Endothelial cell of umbilical vein (primary cell): Measurements from ENCODE around the gene GFRA3.

ENCODE experiments used
- EZH2 ChIP-seq: IDR thresholded peaks from 2 replicates; pipeline ENCODE4 v1.6.1; 2012; ENCODE audit warnings: borderline replicate concordance, low read depth, mild to moderate bottlenecking, moderate library complexity, low read length, inconsistent platforms; ENCODE audit not compliant: severe bottlenecking
- FOS ChIP-seq: IDR thresholded peaks from 2 replicates; pipeline ENCODE4 v1.6.1; 2011; ENCODE audit warnings: mild to moderate bottlenecking, low read length, moderate library complexity, borderline replicate concordance; ENCODE audit not compliant: insufficient read depth
- GATA2 ChIP-seq: IDR thresholded peaks from 2 replicates; pipeline ENCODE4 v1.7.0; 2011; ENCODE audit warnings: low read depth, mild to moderate bottlenecking, moderate library complexity, mixed read lengths, low read length; ENCODE audit not compliant: insufficient read length, insufficient read depth
- POLR2A ChIP-seq: IDR thresholded peaks from 2 replicates; pipeline ENCODE4 v1.6.1; 2012; ENCODE audit warnings: low read depth, mild to moderate bottlenecking, control low read depth, low read length
- POLR2AphosphoS5 ChIP-seq: IDR thresholded peaks from 2 replicates; pipeline ENCODE4 v1.6.1; 2012; ENCODE audit warnings: low read depth, mild to moderate bottlenecking, control low read depth, low read length, moderate library complexity; ENCODE audit not compliant: insufficient read depth
- TF ChIP-seq, protein P1 (sequence below), 2 donors: IDR thresholded peaks; 1 replicate in 1 of 2; 2 replicates in 1 of 2; pipeline ENCODE4 v1.5.1; 2011; ENCODE audit warnings: low read length in 2 of 2, mild to moderate bottlenecking in 2 of 2, moderate library complexity in 2 of 2, control low read depth in 1 of 2, inconsistent platforms in 1 of 2, low read depth in 1 of 2; ENCODE audit not compliant: insufficient read depth in 1 of 2; ENCODE audit errors: extremely low read depth in 1 of 2

DNA sequence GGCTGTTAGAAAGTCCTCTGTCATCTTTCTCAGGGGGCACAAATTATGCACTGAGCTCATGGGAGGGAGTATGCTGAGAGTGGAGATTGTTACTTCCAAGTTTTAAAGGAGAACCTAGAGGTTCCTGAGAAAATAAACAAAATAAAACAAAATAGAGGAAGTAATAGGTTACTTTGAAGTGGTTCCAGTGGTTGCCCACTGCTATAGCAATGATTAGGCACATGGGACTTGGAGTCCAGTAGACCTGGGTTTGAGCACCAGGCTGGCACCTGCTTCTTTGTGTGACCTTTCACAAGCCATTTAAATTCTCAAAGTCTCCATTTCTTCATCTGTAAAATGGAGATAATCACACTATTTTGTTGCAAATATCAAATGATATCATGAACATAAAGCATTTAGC is 47.5 kb downstream of the GFRA3 start:
- TF ChIP-seq, protein P1, sequence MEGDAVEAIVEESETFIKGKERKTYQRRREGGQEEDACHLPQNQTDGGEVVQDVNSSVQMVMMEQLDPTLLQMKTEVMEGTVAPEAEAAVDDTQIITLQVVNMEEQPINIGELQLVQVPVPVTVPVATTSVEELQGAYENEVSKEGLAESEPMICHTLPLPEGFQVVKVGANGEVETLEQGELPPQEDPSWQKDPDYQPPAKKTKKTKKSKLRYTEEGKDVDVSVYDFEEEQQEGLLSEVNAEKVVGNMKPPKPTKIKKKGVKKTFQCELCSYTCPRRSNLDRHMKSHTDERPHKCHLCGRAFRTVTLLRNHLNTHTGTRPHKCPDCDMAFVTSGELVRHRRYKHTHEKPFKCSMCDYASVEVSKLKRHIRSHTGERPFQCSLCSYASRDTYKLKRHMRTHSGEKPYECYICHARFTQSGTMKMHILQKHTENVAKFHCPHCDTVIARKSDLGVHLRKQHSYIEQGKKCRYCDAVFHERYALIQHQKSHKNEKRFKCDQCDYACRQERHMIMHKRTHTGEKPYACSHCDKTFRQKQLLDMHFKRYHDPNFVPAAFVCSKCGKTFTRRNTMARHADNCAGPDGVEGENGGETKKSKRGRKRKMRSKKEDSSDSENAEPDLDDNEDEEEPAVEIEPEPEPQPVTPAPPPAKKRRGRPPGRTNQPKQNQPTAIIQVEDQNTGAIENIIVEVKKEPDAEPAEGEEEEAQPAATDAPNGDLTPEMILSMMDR (IDR thresholded peaks at IDR 0.05; ENCODE audit: extremely low read depth in 1 of 2, insufficient read depth in 1 of 2, low read depth in 1 of 2, low read length in 2 of 2) = no peak
- TF ChIP-seq EZH2 (no peak), POLR2AphosphoS5 (no peak), GATA2 (no peak), POLR2A (no peak), FOS (no peak)
